K562 (cell line): Measurements from ENCODE around the gene TNFSF9. TPM values are rescaled to one million over a fixed set of nuclear protein-coding genes. Genes with fewer than 3 reads are reported as not detected.

Experiments
- CCNT2 ChIP-seq: IDR thresholded peaks from 2 replicates; pipeline ENCODE4 v1.6.1; 2011; ENCODE audit warnings: borderline replicate concordance, low read depth, mild to moderate bottlenecking, moderate library complexity, mixed read lengths, low read length; ENCODE audit not compliant: insufficient read length; ENCODE audit errors: extremely low read depth
- CEBPG ChIP-seq, 3 experiments: fragments of 200-800 bp in 1 of 3; sonication (Bioruptor generic) in 1 of 3; sonication (generic) in 1 of 3; formaldehyde crosslinking in 1 of 3; IDR thresholded peaks in 2 of 3; conservative IDR thresholded peaks in 1 of 3; 2 replicates each; pipeline versions ENCODE4 v1.6.1 to v1.8.0; 2016 to 2022; ENCODE audit warnings: missing compliant biosample characterization in 2 of 3, missing genetic modification characterization in 2 of 3, mild to moderate bottlenecking in 1 of 3, missing genetic modification reagents in 1 of 3
- FOS ChIP-seq: IDR thresholded peaks from 3 replicates; pipeline ENCODE4 v1.6.1; 2011; ENCODE audit not compliant: insufficient read length; ENCODE audit errors: extremely low read depth
- FOXM1 ChIP-seq, 2 experiments: fragments of 450-650 bp in 1 of 2; sonication (generic) in 1 of 2; formaldehyde crosslinking in 1 of 2; IDR thresholded peaks; 2 replicates each; pipeline versions ENCODE4 v1.6.1 to v1.9.0; 2017 to 2022; ENCODE audit warnings: low read depth in 2 of 2, mild to moderate bottlenecking in 2 of 2, missing genetic modification reagents in 1 of 2, moderate library complexity in 1 of 2
- GATAD2B ChIP-seq: fragments of 450-650 bp; IDR thresholded peaks from 2 replicates; pipeline ENCODE4 v1.6.1; 2017; ENCODE audit warnings: mild to moderate bottlenecking, borderline replicate concordance
- IRF2 ChIP-seq: sonication (generic); formaldehyde crosslinking; IDR thresholded peaks from 2 replicates; pipeline ENCODE4 v1.8.1; 2022; ENCODE audit warnings: mild to moderate bottlenecking, missing genetic modification reagents
- MCM3 ChIP-seq: fragments of 450-650 bp; IDR thresholded peaks from 2 replicates; pipeline ENCODE4 v1.6.1; 2016
- MXI1 ChIP-seq: IDR thresholded peaks from 2 replicates; pipeline ENCODE4 v1.6.1; 2011; ENCODE audit warnings: low read depth, mild to moderate bottlenecking, improper control_type of control experiment, low read length
- NELFE ChIP-seq: IDR thresholded peaks from 2 replicates; pipeline ENCODE4 v1.6.1; 2011; ENCODE audit warnings: mild to moderate bottlenecking; ENCODE audit not compliant: insufficient read depth, insufficient read length
- NFATC3 ChIP-seq: fragments of 450-650 bp; IDR thresholded peaks from 2 replicates; pipeline ENCODE4 v1.6.1; 2017; ENCODE audit warnings: mild to moderate bottlenecking
- NRF1 ChIP-seq, 2 experiments: fragments of 450-650 bp; IDR thresholded peaks in 1 of 2; conservative IDR thresholded peaks in 1 of 2; 2 replicates each; pipeline ENCODE4 v1.6.1; 2014; ENCODE audit warnings: mild to moderate bottlenecking in 2 of 2
- PHB2 ChIP-seq: fragments of 450-650 bp; IDR thresholded peaks from 2 replicates; pipeline ENCODE4 v1.6.1; 2017; ENCODE audit warnings: low read depth
- POLR2G ChIP-seq: fragments of 200-400 bp; formaldehyde crosslinking; IDR thresholded peaks from 2 replicates; pipeline ENCODE4 v1.6.1; 2017; ENCODE audit warnings: low read depth, mild to moderate bottlenecking, antibody characterized with exemption, low read length, moderate library complexity
- PRPF4 ChIP-seq: fragments of 200-400 bp; formaldehyde crosslinking; IDR thresholded peaks from one replicate; pipeline ENCODE4 v1.6.1; 2017; ENCODE audit warnings: low read length, low read depth, mild to moderate bottlenecking; ENCODE audit not compliant: insufficient read depth, poor library complexity, severe bottlenecking
- SMARCC2 ChIP-seq: fragments of 450-650 bp; IDR thresholded peaks from 2 replicates; pipeline ENCODE4 v1.6.1; 2017; ENCODE audit warnings: antibody characterized with exemption, moderate library complexity, mild to moderate bottlenecking, low read depth
- SP2 ChIP-seq: IDR thresholded peaks from 2 replicates; pipeline ENCODE4 v1.6.1; 2011; ENCODE audit warnings: mild to moderate bottlenecking, low read depth, low read length, moderate library complexity; ENCODE audit not compliant: poor library complexity, severe bottlenecking; ENCODE audit errors: extremely low read depth
- ZC3H11A ChIP-seq: IDR thresholded peaks from 2 replicates; pipeline ENCODE4 v1.6.1; 2012; ENCODE audit warnings: low read depth, low read length, improper control_type of control experiment
- ZEB2 ChIP-seq: fragments of 450-650 bp; IDR thresholded peaks from 2 replicates; pipeline ENCODE4 v1.6.1; 2016
- ZNF146 ChIP-seq: IDR thresholded peaks from one replicate; pipeline ENCODE4 v1.6.1; 2018; ENCODE audit warnings: missing compliant biosample characterization; ENCODE audit not compliant: unreplicated experiment
- ZNF197 ChIP-seq: fragments of 200-800 bp; sonication (Bioruptor generic); IDR thresholded peaks from 2 replicates; pipeline ENCODE4 v1.6.1; 2016; ENCODE audit warnings: low read depth, missing genetic modification characterization, missing compliant biosample characterization
- polyA plus RNA-seq, 8 experiments: library from polyadenylated mRNA; depleted of rRNA in 4 of 8; stranded (reverse) in 5 of 8; unstranded in 3 of 8; fragments of >200 nt; fragmentation: Nextera tagmentation in 2 of 8; fragmentation: Illumina TruSeq in 1 of 8; extraction: Ambion mirVana in 2 of 8; extraction: Trizol in 1 of 8; gene quantifications; 2 replicates each; pipeline versions ENCODE4 v1.2.1 to v1.2.3, GENCODE V29; 2011 to 2014; ENCODE audit warnings: inconsistent platforms in 1 of 8, missing spikeins in 1 of 8
- total RNA-seq, 7 experiments: library from RNA; depleted of rRNA in 6 of 7; stranded (reverse); fragments of >200 nt in 6 of 7; fragmentation: Illumina TruSeq in 2 of 7; extraction: Trizol in 2 of 7; gene quantifications; 2 replicates each; pipeline versions ENCODE4 v1.2.1 to v1.2.3, GENCODE V29; 2011 to 2021; ENCODE audit warnings: low replicate concordance in 1 of 7
- TF ChIP-seq, protein P1 (sequence below), 3 experiments: IDR thresholded peaks in 2 of 3; conservative IDR thresholded peaks in 1 of 3; 2 replicates each; pipeline ENCODE4 v1.5.1; 2011 to 2012; ENCODE audit warnings: low read length in 3 of 3, mild to moderate bottlenecking in 3 of 3, control low read depth in 2 of 3, improper control_type of control experiment in 1 of 3, inconsistent platforms in 1 of 3, low read depth in 1 of 3, mixed read lengths in 1 of 3, moderate library complexity in 1 of 3; ENCODE audit not compliant: insufficient read depth in 2 of 3
- TF ChIP-seq, protein P2 (sequence below): sonication (generic); formaldehyde crosslinking; IDR thresholded peaks from 2 replicates; pipeline ENCODE4 v1.5.0; 2020; ENCODE audit warnings: missing genetic modification reagents
- TF ChIP-seq, protein P3 (sequence below): fragments of 250-450 bp; sonication (Bioruptor Pico); IDR thresholded peaks from 2 replicates; pipeline ENCODE4 v1.8.0; 2021; ENCODE audit warnings: moderate library complexity, mild to moderate bottlenecking, inconsistent platforms

The TNFSF9 gene
- total and polyA plus RNA-seq, 9 of the 15 experiments (the other 6 are each of a cell fraction or from before 2014, with no cell fraction given), result 1.4 to 17.9 (median 6.5) TPM

DNA sequence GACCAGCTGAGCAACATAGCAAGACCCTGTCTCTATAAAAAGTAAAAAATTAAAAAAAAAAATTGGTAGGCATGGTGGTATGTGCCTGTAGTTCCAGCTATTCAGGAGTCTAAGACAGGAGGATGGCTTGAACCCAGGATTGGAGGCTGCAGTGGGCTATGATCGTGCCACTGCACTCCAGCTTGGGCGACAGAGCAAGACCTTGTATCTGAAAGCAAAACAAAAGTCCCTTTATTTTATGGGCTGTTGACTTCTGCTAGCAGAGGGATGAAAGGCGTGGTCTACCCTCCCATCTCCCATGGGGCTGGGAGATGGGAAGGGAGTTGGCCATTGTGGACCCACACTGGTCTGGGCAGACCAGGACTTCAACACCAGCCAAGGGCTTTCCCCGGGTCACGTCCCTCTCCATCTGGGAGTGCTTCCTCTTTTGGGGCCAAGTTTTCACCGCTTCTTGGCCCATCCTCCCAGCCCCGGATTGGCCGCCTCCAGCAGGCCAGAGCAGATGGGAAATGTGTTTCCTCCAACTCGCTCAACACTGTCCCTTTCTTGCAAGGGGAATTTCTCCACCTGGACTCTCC lies 2.2 kb upstream of the TNFSF9 start (continued):
- TF ChIP-seq FOXM1 (IDR thresholded peaks at IDR 0.05; ENCODE audit: low read depth) (no peak), FOXM1 (CRISPR knock-in tag; IDR thresholded peaks at IDR 0.05; ENCODE audit: low read depth) (no peak), POLR2G (peak; percentile 61), ZEB2 (no peak), FOS (no peak), SMARCC2 (no peak), GATAD2B (no peak), ZNF146 (CRISPR knock-in tag) (no peak), NRF1 (conservative IDR thresholded peaks at IDR 0.05 in 1 of 2, IDR thresholded peaks at IDR 0.05 in 1 of 2) (no peak), ZC3H11A (no peak), NFATC3 (no peak), PHB2 (no peak), NELFE (no peak), PRPF4 (no peak), MXI1 (no peak), SP2 (no peak), ZNF197 (CRISPR knock-in tag) (no peak), CEBPG (CRISPR knock-in tag; IDR thresholded peaks at IDR 0.05) (peak; percentile 38; the same call in 1 of the 2 replicates), CEBPG (tag; conservative IDR thresholded peaks at IDR 0.05 in 1 of 2, IDR thresholded peaks at IDR 0.05 in 1 of 2) (no peak), CCNT2 (no peak), IRF2 (CRISPR knock-in tag) (no peak), MCM3 (no peak)
- TF ChIP-seq, protein P1, sequence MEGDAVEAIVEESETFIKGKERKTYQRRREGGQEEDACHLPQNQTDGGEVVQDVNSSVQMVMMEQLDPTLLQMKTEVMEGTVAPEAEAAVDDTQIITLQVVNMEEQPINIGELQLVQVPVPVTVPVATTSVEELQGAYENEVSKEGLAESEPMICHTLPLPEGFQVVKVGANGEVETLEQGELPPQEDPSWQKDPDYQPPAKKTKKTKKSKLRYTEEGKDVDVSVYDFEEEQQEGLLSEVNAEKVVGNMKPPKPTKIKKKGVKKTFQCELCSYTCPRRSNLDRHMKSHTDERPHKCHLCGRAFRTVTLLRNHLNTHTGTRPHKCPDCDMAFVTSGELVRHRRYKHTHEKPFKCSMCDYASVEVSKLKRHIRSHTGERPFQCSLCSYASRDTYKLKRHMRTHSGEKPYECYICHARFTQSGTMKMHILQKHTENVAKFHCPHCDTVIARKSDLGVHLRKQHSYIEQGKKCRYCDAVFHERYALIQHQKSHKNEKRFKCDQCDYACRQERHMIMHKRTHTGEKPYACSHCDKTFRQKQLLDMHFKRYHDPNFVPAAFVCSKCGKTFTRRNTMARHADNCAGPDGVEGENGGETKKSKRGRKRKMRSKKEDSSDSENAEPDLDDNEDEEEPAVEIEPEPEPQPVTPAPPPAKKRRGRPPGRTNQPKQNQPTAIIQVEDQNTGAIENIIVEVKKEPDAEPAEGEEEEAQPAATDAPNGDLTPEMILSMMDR (IDR thresholded peaks at IDR 0.05 in 2 of 3, conservative IDR thresholded peaks at IDR 0.05 in 1 of 3; ENCODE audit: insufficient read depth in 2 of 3, low read depth in 1 of 3, low read length in 3 of 3), result no peak
- TF ChIP-seq, protein P2, sequence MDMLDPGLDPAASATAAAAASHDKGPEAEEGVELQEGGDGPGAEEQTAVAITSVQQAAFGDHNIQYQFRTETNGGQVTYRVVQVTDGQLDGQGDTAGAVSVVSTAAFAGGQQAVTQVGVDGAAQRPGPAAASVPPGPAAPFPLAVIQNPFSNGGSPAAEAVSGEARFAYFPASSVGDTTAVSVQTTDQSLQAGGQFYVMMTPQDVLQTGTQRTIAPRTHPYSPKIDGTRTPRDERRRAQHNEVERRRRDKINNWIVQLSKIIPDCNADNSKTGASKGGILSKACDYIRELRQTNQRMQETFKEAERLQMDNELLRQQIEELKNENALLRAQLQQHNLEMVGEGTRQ (CRISPR knock-in tag), result no peak
- TF ChIP-seq, protein P3, sequence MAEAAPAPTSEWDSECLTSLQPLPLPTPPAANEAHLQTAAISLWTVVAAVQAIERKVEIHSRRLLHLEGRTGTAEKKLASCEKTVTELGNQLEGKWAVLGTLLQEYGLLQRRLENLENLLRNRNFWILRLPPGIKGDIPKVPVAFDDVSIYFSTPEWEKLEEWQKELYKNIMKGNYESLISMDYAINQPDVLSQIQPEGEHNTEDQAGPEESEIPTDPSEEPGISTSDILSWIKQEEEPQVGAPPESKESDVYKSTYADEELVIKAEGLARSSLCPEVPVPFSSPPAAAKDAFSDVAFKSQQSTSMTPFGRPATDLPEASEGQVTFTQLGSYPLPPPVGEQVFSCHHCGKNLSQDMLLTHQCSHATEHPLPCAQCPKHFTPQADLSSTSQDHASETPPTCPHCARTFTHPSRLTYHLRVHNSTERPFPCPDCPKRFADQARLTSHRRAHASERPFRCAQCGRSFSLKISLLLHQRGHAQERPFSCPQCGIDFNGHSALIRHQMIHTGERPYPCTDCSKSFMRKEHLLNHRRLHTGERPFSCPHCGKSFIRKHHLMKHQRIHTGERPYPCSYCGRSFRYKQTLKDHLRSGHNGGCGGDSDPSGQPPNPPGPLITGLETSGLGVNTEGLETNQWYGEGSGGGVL (CRISPR knock-in tag), result no peak
